ENCODE results near the gene ZNF469.

- no peak for TF ChIP-seq CTCF (optimal IDR thresholded peaks at IDR 0.05 in 1 of 3, IDR thresholded peaks at IDR 0.05 in 1 of 3, conservative IDR thresholded peaks at IDR 0.05 in 1 of 3; ENCODE audit: extremely low read depth in 1 of 3, insufficient read depth in 2 of 3, low read length in 3 of 3)
- no peak for TF ChIP-seq EZH2 (IDR thresholded peaks at IDR 0.05; ENCODE audit: low read length)
These were observed 7.5 kb downstream of the ZNF469 start for GRCh38 chr16:88390265-88390664.
